Left ventricle myocardium inferior (tissue), 1 donor: ENCODE measurements around the gene SLC7A14. TPM values are rescaled to one million over a fixed set of nuclear protein-coding genes. Genes with fewer than 3 reads are reported as not detected.

Experiments used
- DNase-seq: peaks from one replicate; pipeline ENCODE4 v3.0.0-alpha.2; 2020
- H3K27ac ChIP-seq: fragments of 200-600 bp; replicated peaks from 2 replicates; pipeline ENCODE4 v1.8.0; 2021
- H3K27me3 ChIP-seq: fragments of 200-600 bp; 2 replicates; pipeline ENCODE4 v1.8.0; 2021; ENCODE audit warnings: low read depth
- H3K36me3 ChIP-seq: fragments of 200-600 bp; 2 replicates; pipeline ENCODE4 v1.8.0; 2021
- H3K4me1 ChIP-seq: fragments of 200-600 bp; 2 replicates; pipeline ENCODE4 v1.8.0; 2021
- H3K4me3 ChIP-seq: fragments of 200-600 bp; 2 replicates; pipeline ENCODE4 v1.8.0; 2021; ENCODE audit warnings: mild to moderate bottlenecking, moderate library complexity
- H3K9me3 ChIP-seq: fragments of 200-600 bp; replicated peaks from 2 replicates; pipeline ENCODE4 v1.8.0; 2021
- intact Hi-C: fragments of 100-400 bp; cut with micrococcal nuclease; formaldehyde crosslinking; loops from one replicate; pipeline ENCODE4 v1.11.0; 2022
- total RNA-seq: library from RNA; stranded (reverse); fragmentation: NEBNext Ultra II Directional; extraction: Animal tissue kit (Norgen Biotek cat#: 25700); gene quantifications from one replicate; pipeline ENCODE4 v1.2.1, GENCODE V29; 2021
- TF ChIP-seq, protein P1 (sequence below): fragments of 200-600 bp; IDR thresholded peaks from 2 replicates; pipeline ENCODE4 v1.8.0; 2021; ENCODE audit warnings: antibody characterized with exemption, mild to moderate bottlenecking, borderline replicate concordance
- donor health status: DM: no; HTN: yes; CAD: no; lungs with severe emphysema.

The SLC7A14 gene
- total RNA-seq, 1 donor from 2014 or later: not detected

DNA sequence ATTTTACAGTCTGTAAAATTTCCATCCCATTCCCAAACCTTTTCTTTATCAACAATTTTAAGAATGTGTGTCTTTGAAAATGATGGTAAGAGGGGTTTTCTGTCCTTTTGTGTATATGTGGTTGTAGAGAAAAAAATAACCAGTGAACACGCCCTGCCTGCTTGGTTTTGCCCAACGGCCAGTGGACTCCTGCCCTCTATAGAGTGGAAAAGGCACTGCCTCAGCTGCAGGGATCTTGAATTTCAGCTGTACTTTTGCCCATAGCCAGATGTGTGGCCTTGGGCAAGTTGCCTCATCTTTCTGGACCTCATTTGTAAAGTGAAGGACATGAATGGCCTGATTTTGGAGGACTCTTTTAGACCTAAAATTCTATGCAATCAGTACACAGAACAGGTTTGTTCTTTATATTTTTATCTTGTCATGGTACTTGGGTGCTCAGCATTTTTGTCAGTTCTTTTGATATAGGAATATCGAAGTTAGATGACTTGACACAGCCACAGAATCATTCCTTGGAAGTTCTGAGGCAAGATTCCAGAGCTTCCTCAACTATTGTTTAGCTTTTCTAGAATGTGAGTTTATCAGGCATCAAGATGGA lies 86.2 kb downstream of the SLC7A14 start:
- Histone ChIP-seq H3K36me3 (no peaks in the 10 kb centered on the region), H3K27ac (no peak overlapping the region), H3K4me1 (no peaks in the 10 kb centered on the region), H3K9me3 (no peaks in the 10 kb centered on the region), H3K27me3 (peaks cover 5% of the 10 kb centered on the region), H3K4me3 (no peak overlapping the region)
- intact Hi-C loops: no loop called here
- DNase-seq: no peak
- TF ChIP-seq, protein P1, sequence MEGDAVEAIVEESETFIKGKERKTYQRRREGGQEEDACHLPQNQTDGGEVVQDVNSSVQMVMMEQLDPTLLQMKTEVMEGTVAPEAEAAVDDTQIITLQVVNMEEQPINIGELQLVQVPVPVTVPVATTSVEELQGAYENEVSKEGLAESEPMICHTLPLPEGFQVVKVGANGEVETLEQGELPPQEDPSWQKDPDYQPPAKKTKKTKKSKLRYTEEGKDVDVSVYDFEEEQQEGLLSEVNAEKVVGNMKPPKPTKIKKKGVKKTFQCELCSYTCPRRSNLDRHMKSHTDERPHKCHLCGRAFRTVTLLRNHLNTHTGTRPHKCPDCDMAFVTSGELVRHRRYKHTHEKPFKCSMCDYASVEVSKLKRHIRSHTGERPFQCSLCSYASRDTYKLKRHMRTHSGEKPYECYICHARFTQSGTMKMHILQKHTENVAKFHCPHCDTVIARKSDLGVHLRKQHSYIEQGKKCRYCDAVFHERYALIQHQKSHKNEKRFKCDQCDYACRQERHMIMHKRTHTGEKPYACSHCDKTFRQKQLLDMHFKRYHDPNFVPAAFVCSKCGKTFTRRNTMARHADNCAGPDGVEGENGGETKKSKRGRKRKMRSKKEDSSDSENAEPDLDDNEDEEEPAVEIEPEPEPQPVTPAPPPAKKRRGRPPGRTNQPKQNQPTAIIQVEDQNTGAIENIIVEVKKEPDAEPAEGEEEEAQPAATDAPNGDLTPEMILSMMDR: peak; percentile 61

GRCh38 chr3:170497207-170498095 lies 88.4 kb downstream of the SLC7A14 start:
- intact Hi-C loops: no loop called here
- Histone ChIP-seq H3K27ac (no peak overlapping the region), H3K4me3 (no peak overlapping the region), H3K9me3 (no peaks in the 10 kb centered on the region), H3K36me3 (no peaks in the 10 kb centered on the region), H3K27me3 (peaks cover 5% of the 10 kb centered on the region), H3K4me1 (no peaks in the 10 kb centered on the region)
- DNase-seq: no peak
- TF ChIP-seq, protein P1: no peak

- Histone ChIP-seq H3K27ac (no peak overlapping the region), H3K4me1 (no peaks in the 10 kb centered on the region), H3K36me3 (no peaks in the 10 kb centered on the region), H3K27me3 (peaks cover 5% of the 10 kb centered on the region), H3K4me3 (no peak overlapping the region), H3K9me3 (no peaks in the 10 kb centered on the region)
- intact Hi-C loops: no loop called here
- TF ChIP-seq, protein P1: no peak
- no peak for DNase-seq
These were observed 89.1 kb downstream of the SLC7A14 start for GRCh38 chr3:170496868-170497140.

DNA sequence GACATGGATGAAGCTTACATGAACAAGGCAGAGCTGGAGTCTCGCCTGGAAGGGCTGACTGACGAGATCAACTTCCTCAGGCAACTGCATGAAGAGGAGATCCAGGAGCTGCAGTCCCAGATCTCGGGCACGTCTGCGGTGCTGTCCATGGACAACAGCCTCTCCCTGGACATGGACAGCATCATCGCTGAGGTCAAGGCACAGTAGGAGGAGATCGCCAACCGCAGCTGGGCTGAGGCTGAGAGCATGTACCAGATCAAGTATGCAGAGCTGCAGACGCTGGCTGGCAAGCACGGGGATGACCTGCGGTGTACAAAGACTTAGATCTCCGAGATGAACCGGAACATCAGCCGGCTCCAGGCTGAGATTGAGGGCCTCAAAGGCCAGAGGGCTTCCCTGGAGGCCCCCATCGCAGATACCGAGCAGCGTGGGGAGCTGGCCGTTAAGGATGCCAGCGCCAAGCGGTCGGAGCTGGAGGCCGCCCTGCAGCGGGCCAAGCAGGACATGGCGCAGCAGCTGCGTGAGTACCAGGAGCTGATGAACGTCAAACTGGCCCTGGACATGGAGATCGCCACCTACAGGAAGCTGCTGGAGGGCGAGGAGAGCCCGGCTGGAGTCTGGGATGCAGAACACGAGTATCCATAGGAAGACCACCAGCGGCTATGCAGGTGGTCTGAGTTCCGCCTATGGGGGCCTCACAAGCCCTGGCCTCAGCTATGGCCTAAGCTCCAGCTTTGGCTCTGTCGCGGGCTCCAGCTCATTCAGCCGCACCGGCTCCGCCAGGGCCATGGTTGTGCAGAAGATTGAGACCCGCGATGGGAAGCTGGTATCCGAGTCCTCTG lies 89.6 kb downstream of the SLC7A14 start:
- H3K27me3 ChIP-seq: peaks cover 5% of the 10 kb centered on the region
- H3K9me3 ChIP-seq: no peaks in the 10 kb centered on the region
- no peaks in the 10 kb centered on the region for H3K4me1 ChIP-seq
- intact Hi-C loops: no loop called here
- no peak overlapping the region for H3K27ac ChIP-seq
- no peaks in the 10 kb centered on the region for H3K36me3 ChIP-seq
- TF ChIP-seq, protein P1: no peak
- DNase-seq: no peak
- H3K4me3 ChIP-seq: no peak overlapping the region

DNA sequence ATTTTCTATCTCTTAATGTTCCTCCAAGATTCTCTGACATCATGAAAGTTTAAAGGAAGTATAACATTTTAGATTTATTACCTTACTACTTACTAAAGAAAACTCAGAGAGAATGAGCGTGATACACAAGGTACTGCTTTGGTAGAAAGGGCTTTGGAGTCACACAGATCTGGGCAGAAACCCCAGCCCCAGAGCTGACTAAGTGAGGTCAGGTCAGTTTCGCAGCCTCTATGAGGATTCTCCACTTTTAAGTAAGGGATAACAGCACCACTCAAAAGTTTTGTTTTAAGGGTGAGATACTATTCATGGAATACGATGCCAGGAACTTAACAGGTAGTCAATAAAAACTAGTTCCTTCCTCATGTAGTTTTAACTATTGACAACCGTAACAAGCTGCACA lies 91.1 kb downstream of the SLC7A14 start:
- no peak overlapping the region for H3K27ac ChIP-seq
- no peak overlapping the region for H3K4me3 ChIP-seq
- H3K9me3 ChIP-seq: no peaks in the 10 kb centered on the region
- no peaks in the 10 kb centered on the region for H3K4me1 ChIP-seq
- no peaks in the 10 kb centered on the region for H3K36me3 ChIP-seq
- TF ChIP-seq, protein P1: no peak
- intact Hi-C loops: no loop called here
- H3K27me3 ChIP-seq: peaks cover 5% of the 10 kb centered on the region
- DNase-seq: no peak
